Measurements from ENCODE around the gene NDUFV2. TPM values are rescaled to one million over a fixed set of nuclear protein-coding genes. Genes with fewer than 3 reads are reported as not detected.

The NDUFV2 gene
- 69.0 and 70.2 TPM in 2 replicates for total RNA-seq

DNA sequence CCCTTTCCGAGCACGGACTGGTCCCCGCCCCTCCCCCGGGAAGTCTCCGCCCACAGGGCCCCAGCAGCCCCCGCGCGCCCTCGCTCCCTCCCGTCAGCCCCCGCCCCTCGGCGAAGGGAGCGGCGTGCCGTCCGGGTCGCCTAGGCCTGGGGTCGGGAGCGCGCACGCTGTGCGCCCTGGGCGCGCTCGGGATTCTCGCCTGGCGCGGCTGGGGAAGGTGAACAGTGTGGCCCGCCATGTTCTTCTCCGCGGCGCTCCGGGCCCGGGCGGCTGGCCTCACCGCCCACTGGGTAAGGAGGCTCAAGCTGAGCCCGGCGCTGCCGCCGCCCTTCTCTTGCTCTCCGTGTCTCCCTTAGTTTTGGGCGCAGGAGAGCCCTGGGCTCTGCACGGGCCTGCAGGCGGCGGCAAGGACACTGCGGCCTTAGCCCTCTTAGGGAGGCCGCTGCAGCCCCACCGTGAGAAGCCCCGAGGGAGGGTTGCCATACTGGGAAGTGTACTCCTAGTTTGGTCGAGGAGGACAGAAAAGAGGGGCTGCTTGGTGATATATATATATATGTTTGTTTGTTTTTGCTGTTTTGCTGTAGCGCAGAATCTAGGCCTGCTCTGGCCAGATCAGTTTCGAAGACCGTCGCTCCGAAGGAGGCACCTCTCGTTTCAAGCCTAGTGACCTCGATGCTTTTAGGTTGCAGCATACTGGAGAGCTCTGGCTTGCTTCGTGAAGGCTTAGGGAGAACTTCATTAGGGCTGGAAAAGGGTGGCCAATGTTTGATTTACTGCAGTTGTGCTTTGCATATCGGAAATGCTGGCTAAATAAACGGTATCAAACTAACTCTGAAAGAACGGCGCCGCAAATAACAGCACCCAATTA lies at the start of gene NDUFV2:
Gene NDUFV2 (plus strand): TSS at position 192 of the 868 bp plus-strand sequence. CDS start 45 bp downstream, at position 237.
- DNase-seq (ENCODE audit: low read depth) (peak; percentile 80), FAIRE-seq (no peak)
- TF ChIP-seq, protein P1, sequence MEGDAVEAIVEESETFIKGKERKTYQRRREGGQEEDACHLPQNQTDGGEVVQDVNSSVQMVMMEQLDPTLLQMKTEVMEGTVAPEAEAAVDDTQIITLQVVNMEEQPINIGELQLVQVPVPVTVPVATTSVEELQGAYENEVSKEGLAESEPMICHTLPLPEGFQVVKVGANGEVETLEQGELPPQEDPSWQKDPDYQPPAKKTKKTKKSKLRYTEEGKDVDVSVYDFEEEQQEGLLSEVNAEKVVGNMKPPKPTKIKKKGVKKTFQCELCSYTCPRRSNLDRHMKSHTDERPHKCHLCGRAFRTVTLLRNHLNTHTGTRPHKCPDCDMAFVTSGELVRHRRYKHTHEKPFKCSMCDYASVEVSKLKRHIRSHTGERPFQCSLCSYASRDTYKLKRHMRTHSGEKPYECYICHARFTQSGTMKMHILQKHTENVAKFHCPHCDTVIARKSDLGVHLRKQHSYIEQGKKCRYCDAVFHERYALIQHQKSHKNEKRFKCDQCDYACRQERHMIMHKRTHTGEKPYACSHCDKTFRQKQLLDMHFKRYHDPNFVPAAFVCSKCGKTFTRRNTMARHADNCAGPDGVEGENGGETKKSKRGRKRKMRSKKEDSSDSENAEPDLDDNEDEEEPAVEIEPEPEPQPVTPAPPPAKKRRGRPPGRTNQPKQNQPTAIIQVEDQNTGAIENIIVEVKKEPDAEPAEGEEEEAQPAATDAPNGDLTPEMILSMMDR (IDR thresholded peaks at IDR 0.05; ENCODE audit: insufficient read depth, low read length, severe bottlenecking) = no peak
- Histone ChIP-seq H3K4me3 (ENCODE audit: low read depth, low read length) (peak within 1 kb of the TSS; percentile 66), H3K36me3 (ENCODE audit: control insufficient read depth, insufficient read depth, low read length) (no peaks in the 10 kb centered on the region), H3K27me3 (ENCODE audit: control insufficient read depth, insufficient read depth, low read length) (no peaks in the 10 kb centered on the region)

- no peak overlapping the region for H3K4me3 ChIP-seq (ENCODE audit: low read depth, low read length)
- no peaks in the 10 kb centered on the region for H3K36me3 ChIP-seq (ENCODE audit: control insufficient read depth, insufficient read depth, low read length)
- FAIRE-seq (no peak), DNase-seq (ENCODE audit: low read depth) (no peak)
- TF ChIP-seq, protein P1 (IDR thresholded peaks at IDR 0.05; ENCODE audit: insufficient read depth, low read length, severe bottlenecking) = no peak
- H3K27me3 ChIP-seq (ENCODE audit: control insufficient read depth, insufficient read depth, low read length) = no peaks in the 10 kb centered on the region
Measured at GRCh38 chr18:9053814-9054213, 48.7 kb upstream of the NDUFV2 start.

GRCh38 chr18:9055185-9055584 lies 47.3 kb upstream of the NDUFV2 start:
- FAIRE-seq (no peak), DNase-seq (ENCODE audit: low read depth) (peak; percentile 94)
- TF ChIP-seq, protein P1 (IDR thresholded peaks at IDR 0.05; ENCODE audit: insufficient read depth, low read length, severe bottlenecking) = peak; percentile 14
- no peaks in the 10 kb centered on the region for H3K27me3 ChIP-seq (ENCODE audit: control insufficient read depth, insufficient read depth, low read length)
- H3K36me3 ChIP-seq (ENCODE audit: control insufficient read depth, insufficient read depth, low read length) = no peaks in the 10 kb centered on the region
- no peak overlapping the region for H3K4me3 ChIP-seq (ENCODE audit: low read depth, low read length)

DNA sequence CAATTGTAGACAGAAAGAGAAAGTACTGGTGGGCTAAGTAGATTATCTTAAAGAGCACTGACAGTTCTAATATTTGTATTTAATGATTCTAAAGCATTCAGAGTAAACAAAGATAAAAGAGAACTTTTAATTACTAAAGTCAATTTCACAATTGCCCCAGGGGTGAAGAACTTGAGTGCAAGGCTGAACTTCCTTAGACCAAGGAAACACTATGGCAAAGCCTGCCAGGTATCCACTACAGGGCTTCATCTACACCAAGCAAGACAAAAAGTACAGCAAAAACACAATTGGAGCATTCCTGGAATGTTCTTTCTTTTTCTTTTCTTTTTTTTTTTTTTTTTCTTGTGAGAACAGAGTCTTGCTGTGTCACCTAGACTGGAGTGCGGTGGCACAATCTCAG lies 46.9 kb upstream of the NDUFV2 start:
- no peak for DNase-seq (ENCODE audit: low read depth)
- H3K27me3 ChIP-seq (ENCODE audit: control insufficient read depth, insufficient read depth, low read length) = no peaks in the 10 kb centered on the region
- TF ChIP-seq, protein P1 (IDR thresholded peaks at IDR 0.05; ENCODE audit: insufficient read depth, low read length, severe bottlenecking) = no peak
- H3K36me3 ChIP-seq (ENCODE audit: control insufficient read depth, insufficient read depth, low read length) = no peaks in the 10 kb centered on the region
- FAIRE-seq = no peak
- no peak overlapping the region for H3K4me3 ChIP-seq (ENCODE audit: low read depth, low read length)

DNA sequence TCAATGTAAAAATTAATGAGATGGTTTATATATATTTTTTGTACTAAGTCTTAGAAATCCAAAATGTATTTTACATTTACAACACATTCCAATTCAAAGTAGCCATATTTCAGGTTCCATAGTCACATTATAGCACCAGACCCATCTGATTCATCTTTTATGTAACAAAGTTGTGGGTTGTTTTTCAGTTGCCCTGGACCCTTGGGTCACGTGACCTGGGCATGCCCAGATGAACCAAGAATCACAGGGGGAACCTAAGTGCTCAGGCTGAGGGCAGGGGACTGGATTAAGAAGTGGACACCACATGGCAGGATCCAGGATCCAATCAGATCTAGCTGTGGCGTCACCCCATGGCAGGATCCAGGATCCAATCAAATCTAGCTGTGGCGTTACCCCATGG lies 44.9 kb upstream of the NDUFV2 start:
- no peak overlapping the region for H3K4me3 ChIP-seq (ENCODE audit: low read depth, low read length)
- no peaks in the 10 kb centered on the region for H3K27me3 ChIP-seq (ENCODE audit: control insufficient read depth, insufficient read depth, low read length)
- DNase-seq (ENCODE audit: low read depth) (no peak), FAIRE-seq (no peak)
- H3K36me3 ChIP-seq (ENCODE audit: control insufficient read depth, insufficient read depth, low read length) = no peaks in the 10 kb centered on the region
- TF ChIP-seq, protein P1 (IDR thresholded peaks at IDR 0.05; ENCODE audit: insufficient read depth, low read length, severe bottlenecking) = no peak
